ENCODE results near the gene DLGAP4.

DNA sequence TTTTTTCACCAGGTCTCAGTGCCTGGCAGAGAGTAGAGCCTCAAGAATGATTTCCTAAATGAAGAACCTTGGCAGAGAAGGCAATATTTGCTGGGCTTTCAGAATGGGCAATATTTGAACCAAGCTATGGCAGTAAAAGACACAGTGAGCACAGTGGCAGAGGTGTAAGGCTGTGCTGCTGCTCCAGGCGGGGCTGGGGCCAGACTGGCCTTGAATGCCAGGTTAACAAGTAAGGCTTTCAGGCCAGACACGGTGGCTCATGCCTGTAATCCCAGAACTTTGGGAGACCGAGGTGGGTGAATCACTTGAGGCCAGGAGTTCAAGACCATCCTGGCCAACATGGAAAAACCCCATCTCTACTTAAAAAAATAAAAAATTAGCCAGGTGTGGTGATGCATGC is 226.7 kb downstream of the DLGAP4 start:
- no peak for TF ChIP-seq CTCF (IDR thresholded peaks at IDR 0.05)
- TF ChIP-seq POLR2A (IDR thresholded peaks at IDR 0.05), result no peak

Measured in body of pancreas (tissue), 4 donors.